Fibroblast of mammary gland (primary cell): Measurements from ENCODE around the gene NIN.

Experiments
- DNase-seq: peaks from one replicate; pipeline ENCODE4 v3.0.0-alpha.2; 2010; ENCODE audit warnings: low read depth
- H3K4me3 ChIP-seq: 2 replicates; pipeline ENCODE4 v1.5.1; 2011; ENCODE audit warnings: low read depth, mild to moderate bottlenecking, low read length, moderate library complexity; ENCODE audit not compliant: control insufficient read depth
- TF ChIP-seq, protein P1 (sequence below): conservative IDR thresholded peaks from 2 replicates; pipeline ENCODE4 v1.5.1; 2011; ENCODE audit warnings: low read depth, low read length, inconsistent platforms; ENCODE audit not compliant: control insufficient read depth, insufficient read depth

Gene NIN

DNA sequence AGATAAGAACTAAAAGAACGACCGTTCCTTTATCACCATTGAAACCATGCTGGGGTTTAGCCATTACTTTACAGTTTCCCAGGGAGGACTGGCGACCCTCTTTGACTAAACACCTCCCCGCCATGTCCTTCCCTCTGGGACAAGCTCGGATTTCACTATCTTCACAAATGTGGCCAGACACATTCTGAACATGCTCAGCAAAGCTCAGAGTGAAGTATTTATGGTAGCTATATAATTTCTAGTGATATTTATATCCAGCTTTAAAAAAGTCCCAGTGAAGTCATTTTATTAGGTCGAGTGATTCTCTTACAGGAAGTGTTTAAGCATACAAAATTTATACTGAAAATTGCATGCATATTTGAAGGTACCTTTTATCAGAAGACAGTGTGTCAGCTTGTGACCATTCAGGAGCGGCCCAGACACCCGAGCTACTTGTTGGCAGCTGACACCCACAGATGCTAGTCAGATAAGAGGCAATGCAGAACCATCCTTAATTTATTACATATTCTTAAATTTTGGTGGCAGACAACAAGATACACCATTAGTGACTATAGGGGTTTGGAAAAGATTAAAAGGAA, 36.8 kb downstream of the NIN start:
- TF ChIP-seq, protein P1, sequence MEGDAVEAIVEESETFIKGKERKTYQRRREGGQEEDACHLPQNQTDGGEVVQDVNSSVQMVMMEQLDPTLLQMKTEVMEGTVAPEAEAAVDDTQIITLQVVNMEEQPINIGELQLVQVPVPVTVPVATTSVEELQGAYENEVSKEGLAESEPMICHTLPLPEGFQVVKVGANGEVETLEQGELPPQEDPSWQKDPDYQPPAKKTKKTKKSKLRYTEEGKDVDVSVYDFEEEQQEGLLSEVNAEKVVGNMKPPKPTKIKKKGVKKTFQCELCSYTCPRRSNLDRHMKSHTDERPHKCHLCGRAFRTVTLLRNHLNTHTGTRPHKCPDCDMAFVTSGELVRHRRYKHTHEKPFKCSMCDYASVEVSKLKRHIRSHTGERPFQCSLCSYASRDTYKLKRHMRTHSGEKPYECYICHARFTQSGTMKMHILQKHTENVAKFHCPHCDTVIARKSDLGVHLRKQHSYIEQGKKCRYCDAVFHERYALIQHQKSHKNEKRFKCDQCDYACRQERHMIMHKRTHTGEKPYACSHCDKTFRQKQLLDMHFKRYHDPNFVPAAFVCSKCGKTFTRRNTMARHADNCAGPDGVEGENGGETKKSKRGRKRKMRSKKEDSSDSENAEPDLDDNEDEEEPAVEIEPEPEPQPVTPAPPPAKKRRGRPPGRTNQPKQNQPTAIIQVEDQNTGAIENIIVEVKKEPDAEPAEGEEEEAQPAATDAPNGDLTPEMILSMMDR = no peak

DNA sequence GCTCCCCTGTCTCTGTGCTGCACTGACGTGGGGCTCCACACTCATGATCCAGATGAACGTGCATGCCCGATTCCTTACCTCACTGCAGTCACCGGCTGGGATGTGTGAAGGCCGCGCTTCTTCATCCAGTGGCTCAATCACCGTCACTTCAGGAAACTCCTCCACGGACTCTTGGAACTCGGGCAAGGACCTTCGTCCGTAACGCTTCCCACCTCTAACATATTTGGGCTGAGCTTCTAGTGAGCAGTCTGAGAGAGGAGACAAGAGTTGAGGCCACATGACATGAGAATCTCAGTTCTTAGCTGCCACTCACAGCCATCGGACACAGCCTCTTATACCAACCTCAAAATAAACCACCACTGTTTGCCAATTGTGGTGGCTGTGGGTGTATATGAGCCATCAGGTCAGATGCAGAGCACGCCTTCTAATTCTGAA, 38.3 kb downstream of the NIN start:
- TF ChIP-seq, protein P1 = no peak
- DNase-seq = no peak
- H3K4me3 ChIP-seq = no peak overlapping the region

More for the DNA sequence above, 36.8 kb downstream of the NIN start:
- H3K4me3 ChIP-seq = no peak overlapping the region
- no peak for DNase-seq

DNA sequence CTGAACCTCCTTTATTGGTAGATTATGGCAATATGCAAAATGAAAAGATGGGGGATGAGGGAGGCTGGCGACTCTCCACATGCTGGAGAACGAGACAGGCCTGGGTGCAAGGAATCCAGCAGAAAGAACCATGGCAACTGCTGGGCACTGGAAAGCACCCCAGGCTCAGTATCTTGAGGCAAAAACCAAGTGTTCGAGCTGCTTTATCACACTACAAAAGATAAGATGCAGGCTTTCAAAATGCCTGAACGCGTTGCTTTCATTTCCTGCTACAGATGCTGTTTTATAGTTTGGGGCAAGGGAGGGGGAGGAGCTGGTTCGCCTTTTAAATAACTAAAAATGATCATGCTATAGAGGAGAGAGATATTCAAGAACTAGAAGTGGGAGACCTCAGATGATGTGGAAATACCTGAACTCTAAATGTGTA, 38.9 kb downstream of the NIN start:
- TF ChIP-seq, protein P1 = no peak
- DNase-seq = no peak

DNA sequence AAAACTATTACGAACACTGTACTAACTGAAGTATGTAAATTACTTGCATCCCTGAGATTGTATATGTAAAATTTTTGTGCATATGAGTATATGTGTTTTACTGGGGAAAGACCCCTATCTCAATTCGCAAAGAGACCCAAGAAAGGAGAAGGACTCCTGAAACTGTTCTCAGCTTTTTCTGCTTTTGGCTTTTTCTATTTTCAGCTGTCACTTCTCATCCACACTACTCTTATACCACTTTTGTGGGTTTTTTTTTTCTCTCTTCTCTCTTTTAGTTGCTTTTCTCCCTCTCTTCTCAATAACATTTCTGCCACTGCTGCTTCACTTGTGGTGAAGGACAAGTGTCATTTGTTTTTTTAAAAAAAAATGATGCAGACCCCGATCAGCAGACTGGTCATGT, 39.8 kb downstream of the NIN start:
- TF ChIP-seq, protein P1 = no peak
- no peak for DNase-seq
- H3K4me3 ChIP-seq = no peak overlapping the region

More for the DNA sequence above, 38.9 kb downstream of the NIN start:
- H3K4me3 ChIP-seq = no peak overlapping the region

DNA sequence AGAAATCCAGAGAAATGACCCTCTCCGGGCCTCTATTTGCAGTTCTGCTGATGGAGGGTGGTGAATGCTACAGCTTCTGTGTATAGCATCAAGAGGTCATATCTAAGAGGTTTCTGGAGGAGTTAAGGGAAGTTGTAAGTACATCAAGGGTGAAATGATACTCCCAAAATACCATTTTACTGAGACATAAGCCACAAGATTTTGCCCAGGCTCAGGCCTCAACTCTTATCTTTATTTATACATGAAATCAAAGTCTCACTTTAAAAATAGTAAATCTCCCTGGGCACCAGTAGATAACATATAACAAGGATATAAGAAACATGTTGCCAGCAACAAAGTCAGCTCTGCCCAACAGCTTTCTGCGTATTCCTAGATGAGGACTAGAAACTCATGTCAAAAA, 40.4 kb downstream of the NIN start:
- no peak for DNase-seq
- TF ChIP-seq, protein P1 = no peak
- no peak overlapping the region for H3K4me3 ChIP-seq

DNA sequence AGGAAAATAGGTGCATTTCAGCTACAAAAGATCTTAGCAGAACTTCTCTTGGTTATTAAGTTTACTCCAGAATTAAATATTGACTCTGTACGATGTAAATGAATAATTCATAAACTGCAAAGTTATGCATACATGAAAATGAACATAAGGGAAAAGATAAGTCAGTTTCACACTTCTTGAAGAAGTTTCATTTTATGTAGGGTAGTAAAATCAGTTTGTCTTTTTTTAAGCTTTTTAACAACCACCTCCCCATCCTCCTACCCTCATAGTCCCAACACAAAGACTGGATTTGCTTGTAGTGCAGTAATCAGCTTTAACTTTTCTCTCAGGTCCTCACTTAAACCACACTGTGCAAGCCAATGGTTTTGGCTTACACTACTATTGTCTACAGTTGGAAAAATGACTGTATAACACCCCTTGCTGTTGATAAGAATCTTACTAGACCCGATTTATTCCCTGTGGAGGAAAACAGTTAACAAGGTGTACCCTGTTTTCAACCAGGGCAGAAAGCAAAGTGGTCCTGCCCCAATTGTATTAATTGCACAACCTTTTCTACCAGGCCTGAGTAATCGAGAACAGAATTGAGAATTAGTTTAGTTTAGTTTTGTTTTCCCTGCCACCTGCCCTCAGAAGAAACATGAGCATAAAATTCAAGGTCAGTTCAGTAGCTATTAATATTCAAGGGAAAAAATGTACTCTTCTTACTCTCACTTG, 44.1 kb downstream of the NIN start:
- DNase-seq = no peak
- TF ChIP-seq, protein P1 = no peak
- no peak overlapping the region for H3K4me3 ChIP-seq
